GM12892 (cell line): ENCODE results near the gene NMRAL1.

Experiments
- POLR2A ChIP-seq: IDR thresholded peaks from 2 replicates; pipeline ENCODE4 v1.6.1; 2011; ENCODE audit warnings: low read depth, low read length, control low read depth
- POLR2AphosphoS5 ChIP-seq: IDR thresholded peaks from 2 replicates; pipeline ENCODE4 v1.6.1; 2011; ENCODE audit warnings: low read depth, low read length, control low read depth

DNA sequence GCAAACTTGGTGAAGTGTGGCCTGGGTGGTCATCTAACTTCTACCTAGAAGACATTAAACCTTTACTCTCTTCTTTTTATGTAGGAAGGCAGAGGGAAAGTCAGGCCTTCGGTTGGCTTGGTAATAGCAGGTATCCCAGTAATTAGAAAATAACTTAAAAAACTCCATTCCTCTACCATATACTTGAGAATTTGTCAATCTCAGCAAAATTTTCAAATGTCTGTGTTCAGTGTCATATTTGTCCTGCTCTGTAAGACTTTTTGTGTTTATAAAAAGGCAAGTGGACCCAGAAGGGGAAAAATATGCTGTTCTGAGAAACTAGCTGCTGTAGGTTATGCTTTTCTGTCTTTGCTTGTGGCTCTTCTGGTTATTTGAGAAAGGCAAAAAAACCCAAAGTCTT lies 7.5 kb upstream of the NMRAL1 start:
- TF ChIP-seq POLR2AphosphoS5 (no peak), POLR2A (no peak)
